ENCODE data around the gene MX1. TPM values are rescaled to one million over a fixed set of nuclear protein-coding genes. Genes with fewer than 3 reads are reported as not detected.

The MX1 gene
- total RNA-seq, 1 donor from 2014 or later, result 2.4 TPM

- TF ChIP-seq CTCF (IDR thresholded peaks at IDR 0.05; ENCODE audit: insufficient read depth, low read length, severe bottlenecking), result no peak
- peak; percentile 33 for DNase-seq (ENCODE audit: low read depth)
- no peaks in the 10 kb centered on the region for H3K36me3 ChIP-seq (ENCODE audit: control insufficient read depth, insufficient read depth, low read length)
- H3K27me3 ChIP-seq (ENCODE audit: control insufficient read depth, insufficient read depth, low read length), result no peaks in the 10 kb centered on the region
- no peak for FAIRE-seq
- no peak overlapping the region for H3K4me3 ChIP-seq (ENCODE audit: low read depth, low read length)
Measured at GRCh38 chr21:41451753-41452676, 26.0 kb downstream of the MX1 start.

- FAIRE-seq, result no peak
- TF ChIP-seq CTCF (IDR thresholded peaks at IDR 0.05; ENCODE audit: insufficient read depth, low read length, severe bottlenecking), result no peak
- Histone ChIP-seq H3K36me3 (ENCODE audit: control insufficient read depth, insufficient read depth, low read length) (no peaks in the 10 kb centered on the region), H3K27me3 (ENCODE audit: control insufficient read depth, insufficient read depth, low read length) (no peaks in the 10 kb centered on the region), H3K4me3 (ENCODE audit: low read depth, low read length) (no peak overlapping the region)
- no peak for DNase-seq (ENCODE audit: low read depth)
Measured at GRCh38 chr21:41453198-41453597, 27.2 kb downstream of the MX1 start.

- no peaks in the 10 kb centered on the region for H3K36me3 ChIP-seq (ENCODE audit: control insufficient read depth, insufficient read depth, low read length)
- DNase-seq (ENCODE audit: low read depth) (no peak), FAIRE-seq (no peak)
- no peaks in the 10 kb centered on the region for H3K27me3 ChIP-seq (ENCODE audit: control insufficient read depth, insufficient read depth, low read length)
- TF ChIP-seq CTCF (IDR thresholded peaks at IDR 0.05; ENCODE audit: insufficient read depth, low read length, severe bottlenecking), result no peak
- H3K4me3 ChIP-seq (ENCODE audit: low read depth, low read length), result no peak overlapping the region
Measured at GRCh38 chr21:41453761-41454160, 27.7 kb downstream of the MX1 start.

GRCh38 chr21:41458121-41458520, 32.1 kb downstream of the MX1 start:
- H3K36me3 ChIP-seq (ENCODE audit: control insufficient read depth, insufficient read depth, low read length), result no peaks in the 10 kb centered on the region

GRCh38 chr21:41458559-41458958, 32.5 kb downstream of the MX1 start:
- no peak for TF ChIP-seq CTCF (IDR thresholded peaks at IDR 0.05; ENCODE audit: insufficient read depth, low read length, severe bottlenecking)
- Histone ChIP-seq H3K36me3 (ENCODE audit: control insufficient read depth, insufficient read depth, low read length) (no peaks in the 10 kb centered on the region), H3K4me3 (ENCODE audit: low read depth, low read length) (no peak overlapping the region), H3K27me3 (ENCODE audit: control insufficient read depth, insufficient read depth, low read length) (no peaks in the 10 kb centered on the region)
- FAIRE-seq (no peak), DNase-seq (ENCODE audit: low read depth) (no peak)

More at GRCh38 chr21:41458121-41458520, 32.1 kb downstream of the MX1 start:
- DNase-seq (ENCODE audit: low read depth), result no peak
- Histone ChIP-seq H3K27me3 (ENCODE audit: control insufficient read depth, insufficient read depth, low read length) (no peaks in the 10 kb centered on the region), H3K4me3 (ENCODE audit: low read depth, low read length) (no peak overlapping the region)
- no peak for FAIRE-seq
- TF ChIP-seq CTCF (IDR thresholded peaks at IDR 0.05; ENCODE audit: insufficient read depth, low read length, severe bottlenecking), result no peak

Measured in bronchial epithelial cell (primary cell).